SU-DHL-6 (cell line): ENCODE data around the gene WWP2.

ENCODE experiments used
- H2AFZ ChIP-seq: fragments of 200-600 bp; sonication (generic); 2 replicates; pipeline ENCODE4 v1.6.1; 2014; ENCODE audit warnings: low read depth, mild to moderate bottlenecking, moderate library complexity, mixed read lengths, antibody characterized with exemption, low read length; ENCODE audit not compliant: severe bottlenecking
- H3F3A ChIP-seq: fragments of 200-600 bp; shearing (Covaris generic); 2 replicates; pipeline ENCODE4 v1.6.0; 2016; ENCODE audit warnings: antibody characterized with exemption, mild to moderate bottlenecking; ENCODE audit not compliant: insufficient read depth
- H3K27ac ChIP-seq: fragments of 200-600 bp; sonication (generic); 2 replicates; pipeline ENCODE4 v1.5.1; 2016; ENCODE audit warnings: low read depth, mild to moderate bottlenecking, low read length, moderate library complexity, mixed read lengths
- H3K27me3 ChIP-seq: fragments of 200-600 bp; sonication (generic), shearing (Covaris generic); 2 replicates; pipeline ENCODE4 v1.6.0; 2014; ENCODE audit warnings: mild to moderate bottlenecking, low read length
- H3K36me3 ChIP-seq: fragments of 200-600 bp; sonication (generic); 2 replicates; pipeline ENCODE4 v1.6.1; 2014; ENCODE audit warnings: mild to moderate bottlenecking, low read length, mixed read lengths
- H3K4me2 ChIP-seq: fragments of 300-600, 200-600 bp; shearing (Covaris generic), sonication (generic); 2 replicates; pipeline ENCODE4 v1.6.0; 2014; ENCODE audit warnings: low read length, low read depth, mild to moderate bottlenecking; ENCODE audit not compliant: poor library complexity, severe bottlenecking
- H3K4me3 ChIP-seq: fragments of 200-600 bp; sonication (generic); 2 replicates; pipeline ENCODE4 v1.5.1; 2014; ENCODE audit warnings: antibody characterized with exemption, low read length, mild to moderate bottlenecking, mixed read lengths; ENCODE audit not compliant: insufficient read depth, poor library complexity, severe bottlenecking
- H3K79me2 ChIP-seq: fragments of 200-600 bp; sonication (generic); 2 replicates; pipeline ENCODE4 v1.6.1; 2014; ENCODE audit warnings: mild to moderate bottlenecking, low read length, moderate library complexity; ENCODE audit not compliant: insufficient read depth
- H3K9ac ChIP-seq: fragments of 200-600 bp; sonication (generic); 2 replicates; pipeline ENCODE4 v1.7.0; 2014; ENCODE audit warnings: mild to moderate bottlenecking, low read length
- H3K9me2 ChIP-seq: fragments of 200-600 bp; sonication (generic); replicated peaks from 2 replicates; pipeline ENCODE4 v1.6.1; 2014; ENCODE audit warnings: low read length; ENCODE audit not compliant: insufficient read depth
- H3K9me3 ChIP-seq: fragments of 200-600 bp; sonication (generic); 2 replicates; pipeline ENCODE4 v1.6.1; 2014; ENCODE audit warnings: low read length, mixed read lengths; ENCODE audit not compliant: insufficient read depth
- H4K20me1 ChIP-seq: fragments of 200-600 bp; sonication (generic); 2 replicates; pipeline ENCODE4 v1.6.1; 2014; ENCODE audit warnings: low read depth, mild to moderate bottlenecking, antibody characterized with exemption, low read length, moderate library complexity, mixed read lengths
- CTCF ChIP-seq: fragments of 200-600 bp; sonication (generic); IDR thresholded peaks from one replicate; pipeline ENCODE4 v1.5.1; 2017; ENCODE audit warnings: antibody characterized with exemption, mild to moderate bottlenecking, low read length, moderate library complexity; ENCODE audit not compliant: insufficient read depth, poor library complexity, severe bottlenecking
- EZH2phosphoT487 ChIP-seq: fragments of 200-600 bp; sonication (generic), shearing (Covaris generic); conservative IDR thresholded peaks from 2 replicates; pipeline ENCODE4 v1.6.1; 2018; ENCODE audit warnings: mild to moderate bottlenecking, antibody characterized with exemption, low read length, moderate library complexity, mixed read lengths

The WWP2 gene

GRCh38 chr16:69904495-69905170 is 142.5 kb downstream of the WWP2 start:
- Histone ChIP-seq H3K27ac (no peak overlapping the region), H3K79me2 (no peaks in the 10 kb centered on the region), H3K9ac (no peak overlapping the region), H3K36me3 (no peaks in the 10 kb centered on the region), H4K20me1 (no peaks in the 10 kb centered on the region), H3K4me2 (no peak overlapping the region), H2AFZ (no peak overlapping the region), H3K9me2 (no peaks in the 10 kb centered on the region), H3K4me3 (no peak overlapping the region), H3F3A (no peaks in the 10 kb centered on the region), H3K27me3 (no peaks in the 10 kb centered on the region), H3K9me3 (no peaks in the 10 kb centered on the region)
- TF ChIP-seq EZH2phosphoT487 = no peak
- no peak for TF ChIP-seq CTCF

- TF ChIP-seq EZH2phosphoT487 (no peak), CTCF (no peak)
- H3K36me3 ChIP-seq = no peaks in the 10 kb centered on the region
These were observed 143.0 kb downstream of the WWP2 start for GRCh38 chr16:69905171-69905555.

DNA sequence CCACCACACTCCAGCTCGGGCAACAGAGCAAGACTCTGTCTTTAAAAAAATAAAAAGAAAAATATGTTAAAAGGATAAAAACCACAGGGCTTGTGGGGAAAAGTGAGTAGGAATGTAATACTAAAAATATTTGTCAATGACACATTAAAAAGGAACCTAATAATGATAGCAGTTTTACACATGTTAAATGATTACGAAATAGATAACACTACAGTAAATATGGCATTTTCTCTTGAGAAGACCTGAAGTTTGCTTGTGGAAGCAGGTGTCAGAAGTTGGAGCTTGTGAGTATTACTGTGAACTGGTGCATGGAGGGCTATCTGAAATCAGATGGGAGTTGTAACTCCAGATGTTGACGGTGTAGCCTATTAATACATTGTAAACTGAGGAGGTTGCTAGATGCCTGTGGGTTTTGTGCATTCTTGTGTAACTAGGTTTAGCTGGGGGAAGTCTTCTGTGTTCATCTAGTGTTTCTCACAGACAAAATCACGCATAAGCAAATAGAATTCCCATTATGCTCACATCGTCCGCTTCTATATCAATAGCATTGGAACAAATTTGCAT is 144.8 kb downstream of the WWP2 start:
- no peak overlapping the region for H3K4me2 ChIP-seq
- TF ChIP-seq CTCF (no peak), EZH2phosphoT487 (no peak)
- no peaks in the 10 kb centered on the region for H3K79me2 ChIP-seq
- H2AFZ ChIP-seq = no peak overlapping the region
- no peaks in the 10 kb centered on the region for H3F3A ChIP-seq
- no peaks in the 10 kb centered on the region for H3K9me3 ChIP-seq
- no peaks in the 10 kb centered on the region for H3K27me3 ChIP-seq
- H3K27ac ChIP-seq = no peak overlapping the region
- no peaks in the 10 kb centered on the region for H3K36me3 ChIP-seq
- no peak overlapping the region for H3K4me3 ChIP-seq
- H4K20me1 ChIP-seq = no peaks in the 10 kb centered on the region
- H3K9me2 ChIP-seq = no peaks in the 10 kb centered on the region
- no peak overlapping the region for H3K9ac ChIP-seq

More at GRCh38 chr16:69905171-69905555, 143.0 kb downstream of the WWP2 start:
- no peak overlapping the region for H2AFZ ChIP-seq
- no peak overlapping the region for H3K9ac ChIP-seq
- H3K9me3 ChIP-seq = no peaks in the 10 kb centered on the region
- no peaks in the 10 kb centered on the region for H3K27me3 ChIP-seq
- no peaks in the 10 kb centered on the region for H3F3A ChIP-seq
- no peak overlapping the region for H3K4me3 ChIP-seq
- H4K20me1 ChIP-seq = no peaks in the 10 kb centered on the region
- no peak overlapping the region for H3K27ac ChIP-seq
- no peak overlapping the region for H3K4me2 ChIP-seq
- H3K9me2 ChIP-seq = no peaks in the 10 kb centered on the region
- H3K79me2 ChIP-seq = no peaks in the 10 kb centered on the region
